B cell (primary cell): ENCODE results near the gene LRRC32.

Experiments
- CTCF ChIP-seq: fragments of 200-600 bp; IDR thresholded peaks from one replicate; pipeline ENCODE4 v1.8.0; 2022; ENCODE audit warnings: antibody characterized with exemption, mild to moderate bottlenecking
- EZH2 ChIP-seq: IDR thresholded peaks from 2 replicates; pipeline ENCODE4 v1.6.1; 2012; ENCODE audit warnings: borderline replicate concordance, low read depth, mild to moderate bottlenecking, moderate library complexity, low read length; ENCODE audit not compliant: insufficient read depth, poor library complexity, severe bottlenecking

GRCh38 chr11:76684516-76684915 lies 14.0 kb upstream of the LRRC32 start:
- no peak for TF ChIP-seq CTCF
- TF ChIP-seq EZH2: no peak
